Motor neuron (in vitro differentiated cells): ENCODE measurements around the gene TRIL. TPM values are rescaled to one million over a fixed set of nuclear protein-coding genes. Genes with fewer than 3 reads are reported as not detected.

Source experiments
- ATAC-seq, 8 experiments: fragments of 200-7000 bp; cut with Tn5 transposase; replicated peaks in 6 of 8; 2 replicates each; pipeline ENCODE4 v1.8.0; 2021; ENCODE audit warnings: mild to moderate bottlenecking in 8 of 8, moderate library complexity in 8 of 8
- H3K27ac ChIP-seq, 2 donors: fragments of 250-450 bp; sonication (Bioruptor Pico); 2 replicates each; pipeline ENCODE4 v1.9.0; 2021; ENCODE audit warnings: antibody characterized with exemption in 2 of 2, mild to moderate bottlenecking in 2 of 2, moderate library complexity in 1 of 2
- H3K4me1 ChIP-seq, 2 donors: fragments of 250-450 bp; sonication (Bioruptor Pico); replicated peaks in 1 of 2; 2 replicates each; pipeline ENCODE4 v1.6.1; 2021; ENCODE audit warnings: antibody characterized with exemption in 2 of 2, mild to moderate bottlenecking in 2 of 2, moderate library complexity in 1 of 2
- H3K4me3 ChIP-seq, 5 donors: fragments of 250-450 bp; sonication (Bioruptor Pico); 2 replicates each; pipeline ENCODE4 v1.9.0; 2021; ENCODE audit warnings: antibody characterized with exemption in 5 of 5, mild to moderate bottlenecking in 5 of 5, moderate library complexity in 4 of 5
- WGBS, 10 experiments: fragments of 450-650 bp; shearing (Covaris generic); methylation state at CpG; one replicate each; pipeline ENCODE4 v1.0.0; 2022; 5-methylcytosine and 5-hydroxymethylcytosine counted together
- in situ Hi-C, 9 experiments: fragments of 400-800 bp; cut with MboI; loops; one replicate each; pipeline ENCODE4 v1.15.0; 2021; ENCODE audit warnings: low sequenced_read_pairs in 9 of 9, low pct_unique_long_range_greater_than_20kb in 2 of 9; ENCODE audit not compliant: unreplicated experiment in 9 of 9
- total RNA-seq, 8 experiments: library from RNA; unstranded; fragments of 300-600 nt; gene quantifications; 2 replicates each; pipeline versions ENCODE4 v1.2.3 to v1.2.4, GENCODE V29; 2022

The TRIL gene
- total RNA-seq, 8 experiments from 2014 or later: 0.31 to 6.1 (median 0.78) TPM

DNA sequence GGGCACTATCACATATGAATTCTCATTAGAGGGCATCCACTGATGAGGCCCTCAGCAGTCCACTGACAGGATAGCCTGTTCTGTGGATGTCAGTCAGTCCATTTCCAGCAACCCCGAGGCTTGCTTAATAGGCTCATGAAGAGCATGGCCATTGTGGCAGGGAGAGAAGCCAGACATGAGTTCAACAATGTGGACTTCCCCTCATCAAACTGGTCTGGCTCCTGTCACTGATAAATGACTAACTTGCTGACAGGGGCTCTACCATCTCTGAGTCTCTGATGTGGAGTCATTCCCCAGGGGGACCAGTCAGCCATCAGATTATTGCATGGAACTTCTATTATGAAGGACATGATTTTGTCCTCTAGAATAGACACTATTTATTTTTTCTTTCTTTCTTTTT, 19.8 kb upstream of the TRIL start:
- Histone ChIP-seq H3K4me3 (no peak overlapping the region), H3K4me1 (peaks cover 4 to 5% of the 10 kb centered on the region in 2 donors), H3K27ac (no peak overlapping the region)
- ATAC-seq: no peak
- in situ Hi-C loops: no loop called here
- 100% methylated on average over 1 of the region's 1 CpG; no CpG with 5 or more reads in 6 of the 10 experiments for WGBS, 10 experiments

DNA sequence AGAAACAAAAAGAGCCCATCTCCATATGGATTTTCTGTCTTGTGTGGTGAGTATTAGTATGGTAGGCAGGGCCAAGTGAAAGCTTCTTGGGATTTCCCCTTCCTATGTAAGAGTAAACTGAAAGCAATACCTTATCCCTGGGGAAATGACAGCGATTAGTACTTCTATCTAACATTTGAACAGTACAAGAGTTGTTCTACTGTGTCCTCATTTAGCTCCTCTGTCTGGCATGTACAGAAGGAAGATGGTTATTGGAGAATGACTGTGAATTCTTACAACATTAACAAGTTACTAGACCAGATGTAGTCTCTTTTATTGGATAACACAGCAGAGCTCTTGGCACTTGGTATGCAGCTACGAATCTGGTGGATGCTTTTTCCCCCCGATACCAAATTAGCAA, 17.9 kb upstream of the TRIL start:
- no peak overlapping the region for H3K27ac ChIP-seq
- ATAC-seq: no peak
- in situ Hi-C loops: no loop called here
- H3K4me3 ChIP-seq: no peak overlapping the region
- H3K4me1 ChIP-seq: peaks cover 2 to 5% of the 10 kb centered on the region in 2 donors
- WGBS, 10 experiments: 0 to 94% (median 76%) methylated on average over 1 to 3 of the region's 3 CpGs; no CpG with 5 or more reads in 3 of the 10 experiments

DNA sequence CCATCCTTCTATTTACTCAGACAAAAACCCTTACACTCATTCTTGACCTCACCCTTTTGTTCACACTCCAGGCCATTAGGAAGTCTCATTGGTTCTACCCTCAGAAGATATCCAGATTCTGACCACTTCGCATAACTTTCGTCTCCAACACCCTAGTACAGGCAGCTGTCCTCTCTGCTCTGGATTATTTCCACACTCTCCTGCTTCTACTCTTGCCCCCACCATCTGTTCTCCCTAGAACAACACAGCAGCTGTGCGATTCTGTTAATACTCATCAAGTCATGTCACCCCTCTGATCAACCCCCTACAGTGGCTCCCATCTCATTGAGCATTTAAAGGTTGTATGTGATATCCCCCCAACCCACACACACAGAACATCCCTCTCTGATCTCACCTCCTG, 15.5 kb upstream of the TRIL start:
- 50 to 100% (median 88%) methylated on average over 1 to 3 of the region's 3 CpGs; no CpG with 5 or more reads in 2 of the 10 experiments for WGBS, 10 experiments
- Histone ChIP-seq H3K27ac (no peak overlapping the region), H3K4me1 (no peaks in the 10 kb centered on the region), H3K4me3 (no peak overlapping the region)
- in situ Hi-C loops: no loop called here
- no peak for ATAC-seq

DNA sequence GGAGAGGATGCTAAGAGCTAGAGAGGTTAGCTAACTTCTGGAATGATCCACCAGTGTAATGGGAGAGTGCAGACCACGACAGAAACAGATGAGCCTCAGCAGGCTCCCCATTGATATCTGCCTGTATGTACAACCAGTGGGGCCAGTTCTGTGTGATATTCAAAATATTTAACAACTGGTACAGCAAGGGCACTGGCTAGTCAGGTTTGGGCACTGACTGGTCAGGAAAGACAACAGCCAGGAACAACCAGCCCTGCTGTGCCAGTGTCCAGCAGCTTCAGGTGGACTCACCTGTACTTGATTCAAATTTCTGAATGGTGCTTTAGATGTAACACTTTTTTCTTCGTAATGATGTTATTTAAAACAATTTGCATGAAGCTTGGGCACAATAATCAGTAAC, 5.9 kb upstream of the TRIL start:
- WGBS, 10 experiments: 13 to 85% (median 67%) methylated on average over 1 to 2 of the region's 2 CpGs; no CpG with 5 or more reads in 2 of the 10 experiments
- H3K4me1 ChIP-seq: no peaks in the 10 kb centered on the region
- in situ Hi-C loops: loop anchor here in 1 of 9 experiments (10.0 kb wide), 1 partner anchor 141 kb away; no protein-coding TSS in a partner anchor
- no peak for ATAC-seq
- no peak overlapping the region for H3K27ac ChIP-seq
- no peak overlapping the region for H3K4me3 ChIP-seq

DNA sequence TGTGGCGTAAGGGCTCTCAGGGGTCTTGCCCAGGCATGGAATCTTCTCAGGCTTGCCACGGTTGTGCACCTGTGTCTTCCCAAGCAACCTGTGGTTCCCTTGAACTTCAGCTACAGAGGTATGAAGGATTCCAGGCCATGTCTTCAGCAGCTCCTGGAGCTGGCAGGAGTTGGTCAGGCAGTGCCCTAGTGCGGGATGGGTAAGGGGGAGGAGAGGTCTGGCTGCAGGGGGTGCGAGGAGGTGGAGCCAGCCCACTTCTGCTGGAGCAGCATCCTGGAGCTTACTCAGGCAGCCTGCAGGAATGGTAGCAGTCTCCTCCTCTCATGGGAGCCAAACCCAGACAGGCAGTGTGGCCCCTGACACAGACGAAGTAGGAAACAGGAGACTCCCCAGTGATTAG, 3.8 kb upstream of the TRIL start:
- no peak overlapping the region for H3K4me3 ChIP-seq
- H3K27ac ChIP-seq: no peak overlapping the region
- in situ Hi-C loops: loop anchor here in 1 of 9 experiments (10.0 kb wide), 1 partner anchor 143 kb away; no protein-coding TSS in a partner anchor
- 50 to 100% (median 75%) methylated on average over 1 to 3 of the region's 5 CpGs; no CpG with 5 or more reads in 5 of the 10 experiments for WGBS, 10 experiments
- ATAC-seq: no peak
- no peaks in the 10 kb centered on the region for H3K4me1 ChIP-seq

DNA sequence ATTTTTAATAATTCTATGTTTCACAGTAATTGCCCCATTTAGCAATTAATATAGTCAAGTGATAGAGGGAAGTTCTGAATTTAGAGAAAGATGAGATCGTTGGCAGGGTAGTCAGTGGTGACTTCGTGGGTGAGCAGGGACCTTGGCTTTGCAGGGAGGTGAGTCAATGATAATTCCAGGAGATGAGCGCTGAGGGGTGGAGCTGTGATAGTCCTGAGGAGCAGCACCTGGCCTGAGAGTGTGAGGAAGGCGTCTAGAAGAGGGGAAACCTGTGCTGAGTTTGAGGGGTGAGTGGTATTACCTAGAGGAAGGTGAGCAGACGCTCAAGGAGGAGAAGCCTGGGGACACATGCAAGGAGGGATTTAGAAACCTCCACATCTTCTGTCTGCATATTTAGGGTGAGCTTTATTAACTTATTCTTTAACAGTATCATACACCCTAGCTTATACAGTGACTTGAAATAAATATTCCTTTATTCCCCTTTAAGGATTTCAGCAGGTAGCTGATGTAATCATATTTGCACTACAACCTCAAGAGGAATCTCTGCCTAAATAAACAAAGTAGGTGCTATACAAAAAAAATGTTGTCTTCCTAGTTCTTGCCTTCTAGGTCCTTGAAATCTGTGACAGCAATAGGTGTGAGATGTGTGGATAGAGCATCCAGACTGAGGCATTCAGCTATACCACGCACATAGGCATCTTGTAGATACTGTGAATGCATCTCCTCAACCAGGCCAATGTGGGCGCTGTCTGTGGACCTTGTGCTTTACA, 2.1 kb upstream of the TRIL start:
- H3K27ac ChIP-seq: no peak overlapping the region
- 74 to 100% (median 91%) methylated on average over 1 to 6 of the region's 7 CpGs; no CpG with 5 or more reads in 3 of the 10 experiments for WGBS, 10 experiments
- H3K4me3 ChIP-seq: no peak overlapping the region
- in situ Hi-C loops: loop anchor here in 1 of 9 experiments (10.0 kb wide), 1 partner anchor 145 kb away; no protein-coding TSS in a partner anchor
- ATAC-seq: no peak
- H3K4me1 ChIP-seq: no peaks in the 10 kb centered on the region

DNA sequence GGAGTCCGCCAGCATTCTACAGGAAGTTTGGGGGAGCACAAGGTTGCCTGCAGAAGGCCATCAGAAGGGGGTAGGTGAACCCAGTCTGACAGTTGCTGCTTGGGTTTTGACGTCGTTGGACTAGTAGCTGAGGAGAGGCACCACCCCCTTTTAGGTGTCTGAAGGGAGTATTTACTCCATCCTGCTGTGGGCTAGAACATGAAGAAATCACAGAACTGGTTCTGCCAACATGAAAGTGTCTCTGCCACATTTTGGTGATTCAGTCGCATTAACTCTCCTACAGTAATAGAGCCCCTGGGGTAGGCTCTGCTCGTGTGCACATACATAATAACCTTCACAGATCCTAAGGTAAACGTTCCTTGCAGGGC, 834 bp upstream of the TRIL start:
- in situ Hi-C loops: loop anchor here in 1 of 9 experiments (10.0 kb wide), 1 partner anchor 146 kb away; no protein-coding TSS in a partner anchor
- H3K4me1 ChIP-seq: no peaks in the 10 kb centered on the region
- H3K4me3 ChIP-seq: no peak overlapping the region
- WGBS, 10 experiments: 40 to 100% (median 80%) methylated on average over 1 to 4 of the region's 6 CpGs; no CpG with 5 or more reads in 3 of the 10 experiments
- H3K27ac ChIP-seq: no peak overlapping the region
- no peak for ATAC-seq

DNA sequence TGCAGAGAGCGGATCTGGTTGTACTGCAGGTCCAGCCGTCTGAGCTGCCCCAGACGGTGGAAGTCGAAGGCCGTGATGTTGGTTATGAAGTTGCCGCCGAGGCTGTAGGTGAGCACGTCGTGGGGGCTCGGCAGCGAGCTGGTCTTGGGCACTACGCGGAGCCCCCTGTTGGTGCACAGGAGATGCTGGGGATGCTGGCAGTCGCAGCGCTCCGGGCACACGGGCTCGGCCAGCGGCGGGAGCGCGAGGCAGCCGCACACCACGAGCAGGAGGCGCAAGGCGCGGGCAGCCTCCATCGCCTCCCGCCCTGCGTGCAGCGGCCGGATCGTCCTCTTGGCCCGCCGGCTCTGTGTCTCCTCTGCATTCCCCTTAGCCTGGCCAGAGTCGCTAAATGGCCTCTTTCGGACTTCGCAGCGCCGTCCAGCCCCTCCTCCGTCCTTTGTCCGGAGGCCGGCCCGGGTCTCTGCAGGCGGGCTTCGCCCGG, 337 bp downstream of the TRIL start:
- WGBS, 10 experiments: 0 to 8% methylated on average over 1 to 17 of the region's 47 CpGs; no CpG with 5 or more reads in 8 of the 10 experiments
- peaks cover 0 to 6% of the 10 kb centered on the region in 2 donors for H3K4me1 ChIP-seq
- no peak overlapping the region for H3K27ac ChIP-seq
- in situ Hi-C loops: loop anchor here in 1 of 9 experiments (10.0 kb wide), 1 partner anchor 147 kb away; no protein-coding TSS in a partner anchor
- H3K4me3 ChIP-seq: peak overlapping the region; percentile 23 to 33 (median 32)
- peak; percentile 6 to 34 (median 17) for ATAC-seq

DNA sequence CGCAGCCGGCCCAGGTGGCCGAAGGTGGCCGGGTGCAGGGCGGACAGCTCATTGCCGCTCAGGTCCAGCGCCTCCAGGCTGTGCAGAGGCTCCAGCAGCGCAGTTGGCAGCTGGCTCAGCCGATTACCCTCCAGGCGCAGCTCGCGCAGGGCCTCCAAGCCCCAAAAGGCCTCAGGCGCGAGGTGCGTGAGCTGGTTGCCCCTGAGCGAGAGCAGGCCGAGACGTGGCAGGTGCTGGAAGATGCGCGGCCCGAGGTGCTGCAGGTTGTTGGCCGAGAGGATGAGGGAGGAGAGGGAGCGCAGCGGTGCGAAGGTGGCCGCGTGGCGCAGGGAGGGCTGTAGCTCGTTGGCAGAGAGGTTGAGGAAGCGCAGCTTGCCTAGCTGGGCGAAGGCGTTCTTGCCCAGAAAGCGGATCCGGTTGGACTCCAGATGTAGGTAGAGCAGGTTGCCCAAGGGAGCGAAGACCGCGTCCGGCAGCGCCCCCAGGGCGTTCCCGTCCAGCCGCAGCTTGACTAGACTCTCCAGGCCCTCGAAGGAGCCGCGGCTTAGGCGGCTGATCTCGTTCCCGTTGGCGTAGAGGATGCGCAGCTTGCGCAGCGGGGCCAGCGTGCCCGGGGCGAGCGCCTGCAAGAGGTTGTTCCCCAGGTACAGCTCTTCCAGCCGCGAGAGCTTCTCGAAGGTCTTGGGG, 923 bp downstream of the TRIL start:
- ATAC-seq: peak; percentile 6 to 27 (median 16)

DNA sequence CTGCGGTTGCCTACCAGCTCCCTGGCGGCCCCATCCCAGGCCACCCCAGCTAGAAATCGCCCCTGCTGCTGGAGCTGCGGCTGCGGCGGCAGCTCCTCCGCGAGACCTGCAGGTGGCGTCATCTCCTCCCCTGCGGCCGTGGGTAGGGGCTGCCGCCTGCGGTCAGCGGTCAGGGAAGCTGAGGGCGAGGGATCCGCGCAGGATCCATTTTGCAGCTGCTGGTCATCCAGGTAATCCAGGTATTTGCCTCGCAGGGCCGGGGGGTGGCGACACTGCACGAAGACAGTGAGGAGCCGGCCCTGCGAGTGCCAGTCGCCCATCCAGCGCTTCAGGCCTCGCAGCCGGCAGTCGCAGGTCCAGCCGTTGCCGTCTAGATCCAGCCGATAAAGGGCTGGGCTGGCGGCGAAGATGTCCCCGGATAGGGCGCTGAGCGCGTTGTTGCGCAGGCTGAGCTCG, 1.5 kb downstream of the TRIL start:
- Histone ChIP-seq H3K4me3 (peak overlapping the region; percentile 19 to 44 (median 30)), H3K4me1 (peaks cover 0 to 6% of the 10 kb centered on the region in 2 donors), H3K27ac (no peak overlapping the region)
- WGBS, 10 experiments: 0 to 11% (median 9%) methylated on average over 2 to 23 of the region's 39 CpGs; no CpG with 5 or more reads in 5 of the 10 experiments
- in situ Hi-C loops: loop anchor here in 1 of 9 experiments (10.0 kb wide), 1 partner anchor 148 kb away; no protein-coding TSS in a partner anchor
- ATAC-seq: peak; percentile 54 to 76 (median 71)

More for the DNA sequence above, 923 bp downstream of the TRIL start:
- Histone ChIP-seq H3K4me1 (peaks cover 0 to 6% of the 10 kb centered on the region in 2 donors), H3K4me3 (peak overlapping the region in 3 of 5 donors; percentile 33 to 44 (median 35)), H3K27ac (no peak overlapping the region)
- in situ Hi-C loops: loop anchor here in 1 of 9 experiments (10.0 kb wide), 1 partner anchor 148 kb away; no protein-coding TSS in a partner anchor
- 0 to 38% (median 25%) methylated on average over 1 to 20 of the region's 59 CpGs; no CpG with 5 or more reads in 4 of the 10 experiments for WGBS, 10 experiments

DNA sequence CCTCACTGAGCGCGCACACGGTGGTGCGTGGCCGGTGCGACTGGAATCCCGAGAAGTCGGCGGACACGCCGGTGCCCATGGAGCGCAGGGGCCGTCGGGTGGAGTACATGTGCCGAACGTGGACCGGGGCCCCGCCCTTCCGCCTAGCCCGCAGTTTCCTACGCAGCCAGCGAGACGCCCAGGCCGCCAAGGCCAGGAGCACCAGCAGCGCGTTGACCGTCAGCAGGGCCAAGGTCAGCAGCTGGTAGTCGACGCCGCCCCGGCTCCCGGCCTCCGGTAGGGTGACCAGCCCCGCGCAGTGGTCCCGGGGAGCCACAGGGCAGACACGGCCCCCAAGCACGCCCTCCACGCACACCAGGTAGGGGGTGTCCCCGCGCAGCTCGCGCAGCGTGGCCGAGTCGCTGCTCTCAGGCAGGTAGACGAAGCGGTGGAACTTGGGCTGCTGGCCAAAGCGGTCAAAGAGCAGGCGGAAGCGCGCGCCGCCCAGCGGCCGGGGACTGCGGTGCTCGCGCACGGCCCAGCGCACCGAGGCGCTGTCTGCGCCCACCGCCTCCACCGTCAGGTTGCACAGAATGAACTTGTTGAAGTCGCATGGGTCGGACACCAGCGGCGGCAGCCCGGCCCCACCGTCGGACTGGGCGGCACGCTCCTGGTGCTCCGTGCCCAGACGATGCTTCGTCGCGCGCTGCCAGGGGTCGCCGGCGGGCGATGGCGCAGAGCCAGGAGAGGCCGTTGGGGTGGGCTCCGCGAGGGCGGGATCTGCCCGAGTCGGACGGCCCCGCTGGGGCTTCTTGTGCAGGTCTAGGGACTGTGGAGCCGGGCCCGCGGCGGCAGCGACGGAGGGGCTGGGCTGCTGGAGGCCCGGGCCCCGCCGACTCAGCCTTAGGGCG, 2.2 kb downstream of the TRIL start:
- in situ Hi-C loops: loop anchor here in 1 of 9 experiments (10.0 kb wide), 1 partner anchor 149 kb away; no protein-coding TSS in a partner anchor
- no peak overlapping the region for H3K27ac ChIP-seq
- WGBS, 10 experiments: 4 to 23% (median 7%) methylated on average over 3 to 10 of the region's 104 CpGs; no CpG with 5 or more reads in 7 of the 10 experiments
- peak; percentile 32 to 83 (median 72) for ATAC-seq
- H3K4me1 ChIP-seq: peaks cover 0 to 6% of the 10 kb centered on the region in 2 donors
- H3K4me3 ChIP-seq: peak overlapping the region; percentile 19 to 44 (median 30)

DNA sequence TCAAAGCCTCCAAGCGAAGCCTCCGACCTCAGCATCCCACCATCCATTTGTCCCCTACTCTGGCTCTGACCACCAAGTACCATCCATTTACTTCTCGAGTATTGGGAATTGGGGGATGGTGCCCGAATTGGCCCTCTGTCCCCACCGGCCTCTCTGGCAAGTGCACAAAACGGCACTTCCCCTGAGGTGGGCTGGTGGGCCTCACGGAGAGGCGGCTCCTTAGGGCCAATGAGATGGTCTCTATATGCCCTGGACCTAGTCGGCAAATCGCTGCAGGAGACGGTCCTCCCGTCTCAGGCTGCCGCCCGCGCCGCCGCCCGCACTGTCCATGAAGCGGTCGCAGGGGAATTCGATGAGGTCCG, 2.8 kb downstream of the TRIL start:
- WGBS, 10 experiments: 15 to 100% (median 58%) methylated on average over 2 to 5 of the region's 22 CpGs; no CpG with 5 or more reads in 2 of the 10 experiments
- Histone ChIP-seq H3K4me3 (no peak overlapping the region), H3K27ac (no peak overlapping the region), H3K4me1 (peaks cover 0 to 6% of the 10 kb centered on the region in 2 donors)
- in situ Hi-C loops: loop anchor here in 1 of 9 experiments (10.0 kb wide), 1 partner anchor 149 kb away; no protein-coding TSS in a partner anchor
- no peak for ATAC-seq
